OCI-M1 (cell line): ENCODE data around the gene NRTN.

Experiments
- DNase-seq: peaks from one replicate; lab custom pipeline; 2025; lab: John Stamatoyannopoulos, UW

NRTN gene

DNA sequence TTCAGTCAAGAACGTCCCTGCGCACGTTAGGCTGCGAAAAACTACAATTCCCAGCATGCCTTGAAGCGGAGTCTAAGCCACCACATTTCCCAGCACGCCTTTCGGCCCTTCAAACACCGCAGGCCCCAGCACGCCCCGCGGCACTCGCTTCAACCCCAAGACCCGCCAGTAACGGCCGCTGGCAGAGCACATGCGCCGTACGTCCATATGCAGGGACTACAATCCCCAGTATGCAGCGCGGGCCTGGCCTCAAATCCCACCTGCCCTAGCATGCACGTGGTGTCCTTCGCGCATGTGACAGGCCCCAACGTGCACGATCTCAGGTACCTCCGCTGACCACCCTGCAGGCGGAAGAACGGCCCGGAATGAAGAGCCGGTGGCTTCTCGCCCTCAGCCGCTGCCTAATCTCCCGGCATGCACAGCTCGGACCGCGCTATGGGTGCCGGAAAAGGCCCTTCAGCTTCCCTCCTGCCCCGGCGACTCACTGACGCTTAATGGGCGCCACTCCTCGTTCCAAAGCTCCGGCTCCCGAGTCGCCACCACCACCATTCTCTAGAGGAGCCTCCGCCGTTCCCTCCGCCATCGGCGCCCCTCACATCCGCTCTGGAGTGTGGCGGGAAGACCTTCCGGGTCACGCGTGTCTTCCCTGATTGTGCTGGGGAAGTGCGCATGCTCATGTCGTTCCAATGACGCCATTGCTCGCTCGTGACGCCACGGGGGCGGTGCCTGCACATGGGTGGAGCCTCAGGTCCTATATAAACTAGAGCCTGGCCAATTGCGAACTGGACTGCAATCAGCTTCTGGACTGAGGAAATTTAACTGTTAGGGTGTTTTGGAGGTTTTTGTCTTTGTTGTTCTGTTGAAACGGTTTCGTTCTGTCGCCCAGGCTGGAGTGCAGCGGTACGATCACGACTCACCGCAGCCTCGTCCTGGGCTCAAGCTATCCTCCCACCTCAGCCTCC, 14.0 kb upstream of the NRTN start, which contains the start of gene DUS3L:
Gene DUS3L, minus strand, starts transcription at position 605 of the 962 bp plus-strand sequence. Its CDS starts 22 bp downstream, at position 583.
- peak; percentile 96 for DNase-seq

DNA sequence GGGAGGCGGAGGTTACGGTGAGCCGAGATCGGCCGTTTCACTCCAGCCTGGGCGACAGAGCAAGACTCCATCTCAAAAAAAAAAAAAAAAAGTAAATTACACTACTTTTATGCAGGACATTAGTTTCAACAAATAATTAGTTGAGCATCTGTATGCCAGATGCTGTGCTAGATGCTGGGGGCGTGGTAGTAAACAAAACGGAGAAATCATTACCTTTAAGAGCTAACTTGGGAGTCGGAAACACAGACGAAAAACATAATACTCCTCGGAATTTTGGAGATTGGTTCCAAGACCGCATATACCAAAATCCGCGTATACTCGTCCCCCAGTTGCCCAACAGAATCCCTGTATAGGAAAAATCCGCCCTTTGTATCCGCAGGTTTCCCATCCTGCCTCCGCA, 12.6 kb upstream of the NRTN start:
- DNase-seq = no peak

DNA sequence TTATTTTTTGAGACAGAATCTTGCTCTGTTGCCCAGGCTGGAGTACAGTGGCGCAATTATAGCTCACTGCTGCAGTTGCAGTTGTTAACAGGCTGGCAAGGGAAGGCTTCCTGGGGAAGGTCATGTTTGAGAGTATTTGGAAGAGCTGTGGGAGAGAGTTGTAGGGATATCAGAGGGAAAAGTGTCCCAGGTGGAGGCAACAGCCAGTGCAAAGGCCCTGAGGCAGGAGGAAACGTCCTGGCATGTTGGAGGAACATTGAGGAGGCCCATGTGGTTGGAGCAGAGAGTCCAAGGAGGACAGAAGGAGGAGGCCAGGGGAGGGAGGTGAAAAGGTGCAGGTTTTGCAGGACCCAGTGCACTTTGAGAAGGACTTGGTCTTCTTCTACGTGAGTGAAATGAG, 11.7 kb upstream of the NRTN start:
- no peak for DNase-seq

DNA sequence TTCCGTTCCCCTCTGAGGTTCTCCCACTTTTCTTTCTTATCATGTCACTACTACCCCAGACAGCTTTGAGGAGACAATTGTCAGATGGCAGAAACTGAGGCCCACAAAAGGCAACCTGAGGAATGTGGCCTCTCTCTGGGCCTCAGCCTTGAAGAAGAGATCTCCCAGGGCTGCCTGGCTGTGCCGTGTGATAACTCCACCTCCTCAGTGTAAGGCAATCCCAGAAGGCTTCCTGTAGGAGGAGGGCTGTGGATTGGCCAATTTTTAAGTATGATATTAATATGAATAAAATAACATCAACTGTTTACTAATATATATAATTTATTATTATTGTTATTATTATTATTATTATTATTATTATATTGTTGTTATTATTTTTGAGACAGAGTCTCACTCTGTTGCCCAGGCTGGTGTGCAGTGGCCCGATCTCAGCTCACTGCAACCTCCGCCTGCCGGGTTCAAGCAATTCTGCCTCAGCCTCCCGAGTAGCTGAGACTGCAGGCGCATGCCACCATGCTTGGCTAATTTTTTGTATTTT, 9.4 kb upstream of the NRTN start:
- no peak for DNase-seq

DNA sequence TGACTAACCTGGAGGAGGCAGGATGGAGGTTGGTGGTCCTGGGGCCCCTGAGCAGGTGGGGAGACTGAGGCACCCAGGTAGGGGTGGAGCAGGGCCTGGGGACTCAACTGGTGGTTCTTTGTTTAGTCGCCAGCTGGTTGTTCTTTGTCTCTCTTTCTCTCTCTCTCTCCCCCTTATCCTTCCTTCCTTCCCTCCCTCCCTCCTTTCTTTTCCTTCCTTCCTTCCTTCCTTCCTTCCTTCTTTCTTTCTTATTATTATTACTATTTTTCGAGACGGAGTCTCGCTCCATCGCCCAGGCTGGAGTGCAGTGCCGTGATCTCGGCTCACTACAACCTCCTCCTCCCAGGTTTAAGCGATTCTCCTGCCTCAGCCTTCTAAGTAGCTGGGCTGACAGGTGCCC, 6.6 kb upstream of the NRTN start:
- DNase-seq = no peak

DNA sequence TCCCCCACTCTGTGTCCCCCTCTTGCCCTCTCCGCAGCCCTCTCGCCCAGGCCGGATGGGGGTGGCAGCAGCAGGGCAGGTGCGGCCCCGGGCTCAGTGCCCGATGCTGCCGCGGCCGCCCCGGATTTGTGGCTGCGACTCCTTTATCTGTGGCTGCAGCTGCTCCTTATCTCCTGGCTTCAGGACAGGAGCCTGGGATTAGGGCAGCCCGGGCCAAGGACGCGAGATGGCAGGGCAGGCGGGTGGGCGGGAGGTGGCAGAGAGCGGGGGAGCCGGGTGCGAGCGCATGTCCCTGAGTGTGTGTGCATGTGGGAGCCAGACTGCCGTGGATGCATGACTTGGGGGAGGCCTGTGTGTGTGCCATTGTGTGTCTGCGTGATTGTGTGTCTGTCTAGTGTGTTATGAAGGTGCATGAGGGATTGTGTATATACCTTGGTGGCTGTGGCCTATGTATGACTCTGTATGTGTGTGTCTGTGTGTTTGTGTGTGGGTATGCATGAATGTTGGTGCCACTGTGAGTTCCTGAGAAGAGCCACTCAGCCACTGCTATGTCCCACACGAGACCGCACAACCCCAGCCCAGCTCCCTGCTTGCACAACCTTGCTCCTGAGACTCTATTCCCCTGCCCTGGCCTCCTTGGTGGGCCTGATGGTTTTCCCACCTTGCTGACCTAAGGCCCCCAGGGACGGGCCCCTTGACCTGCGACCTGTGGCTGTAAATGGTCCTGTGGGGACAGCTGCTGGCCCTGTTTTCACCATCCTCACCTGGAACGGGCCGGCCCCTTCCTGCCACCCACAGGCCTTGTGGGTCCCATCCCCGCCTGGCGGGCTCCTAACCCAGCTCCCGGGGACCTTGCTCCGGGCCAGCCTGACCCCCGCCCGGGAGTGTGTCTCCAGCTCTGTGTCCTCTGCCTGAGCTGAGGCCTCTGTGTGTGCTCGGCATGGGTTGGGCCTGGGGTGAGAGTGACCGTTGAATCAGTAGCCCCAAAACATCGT, 5.3 kb upstream of the NRTN start:
- peak; percentile 94 for DNase-seq

DNA sequence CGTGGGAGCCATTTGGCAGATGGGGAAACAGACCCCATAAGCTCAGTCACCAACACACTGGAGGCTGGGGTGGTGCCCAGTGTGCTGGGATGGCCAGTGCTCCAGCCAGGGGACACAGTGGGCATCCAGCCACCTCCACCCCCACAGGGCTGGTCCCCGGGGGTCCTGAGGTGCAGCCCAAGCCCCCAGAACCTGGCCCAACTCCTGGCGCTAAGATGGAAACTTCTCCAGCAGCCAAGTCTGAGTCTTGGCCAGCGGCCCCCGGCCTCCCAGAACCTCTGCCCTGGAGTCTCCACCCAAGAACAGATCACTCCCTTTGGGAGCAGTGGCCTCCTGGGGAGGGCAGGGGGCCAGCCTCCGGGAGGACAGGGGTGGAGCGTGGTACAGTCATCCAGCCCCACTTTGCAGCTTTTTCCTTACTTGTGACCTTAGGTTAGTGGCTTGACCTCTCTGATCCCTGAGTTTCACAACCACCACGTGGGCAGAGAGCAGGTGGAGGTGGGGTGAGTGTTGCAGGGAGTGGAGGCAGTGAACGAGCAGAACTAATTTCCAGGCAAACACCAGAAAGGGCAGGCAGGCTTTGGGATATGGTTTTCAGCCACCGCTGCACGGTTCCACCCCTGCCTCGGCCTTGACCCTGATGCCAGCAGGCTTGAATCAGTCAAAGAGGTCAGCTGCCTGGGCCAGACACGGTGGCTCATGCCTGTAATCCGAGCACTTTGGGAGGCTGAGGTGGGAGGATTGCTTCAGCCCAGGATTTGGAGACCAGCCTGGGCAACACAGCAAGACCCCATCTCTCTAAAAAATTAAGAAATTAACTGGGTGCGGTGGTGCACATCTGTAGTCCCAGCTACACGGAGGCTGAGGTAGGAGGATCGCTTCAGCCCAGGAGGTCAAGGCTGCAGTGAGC, 4.3 kb upstream of the NRTN start:
- DNase-seq = no peak

DNA sequence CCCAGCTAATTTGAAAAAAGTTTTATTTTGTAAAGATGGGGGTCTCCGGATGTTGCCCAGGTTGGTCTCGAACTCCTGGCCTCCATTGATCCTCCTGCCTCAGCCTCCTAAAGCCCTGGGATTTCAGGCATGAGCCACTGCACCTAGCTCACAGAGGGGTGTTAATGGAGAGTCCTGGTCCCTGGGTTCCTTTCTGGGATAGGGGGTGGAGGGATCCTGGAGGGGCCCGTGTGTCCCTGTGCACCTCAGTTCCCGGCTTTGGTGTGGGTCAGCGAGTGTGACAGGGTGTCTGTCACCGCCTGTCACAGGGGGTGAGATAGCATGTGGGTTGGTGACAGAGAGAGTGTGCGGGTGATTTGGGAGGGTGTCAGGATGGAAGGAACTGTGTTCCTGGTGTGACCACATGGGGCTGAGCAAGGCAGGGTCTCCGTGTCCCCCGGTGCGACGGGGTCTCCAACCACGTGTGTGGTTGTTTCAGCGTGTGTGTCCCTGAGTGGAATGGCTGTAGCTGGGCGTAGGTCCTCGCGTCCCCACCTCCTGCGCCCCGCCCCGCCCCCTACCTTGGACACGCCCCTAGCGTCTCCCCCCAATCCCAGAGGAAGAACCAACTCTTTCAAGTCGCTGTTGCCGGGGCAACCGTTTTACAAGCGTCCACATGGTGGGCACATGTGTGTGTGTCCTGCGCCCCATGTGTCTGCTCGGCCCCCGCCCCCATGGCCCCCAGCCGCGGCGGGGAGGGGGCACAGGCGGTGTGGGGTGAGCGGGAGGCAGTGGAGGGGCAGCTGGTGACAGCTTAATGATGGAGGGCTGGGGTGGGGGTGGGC, 2.9 kb upstream of the NRTN start:
- DNase-seq = no peak

DNA sequence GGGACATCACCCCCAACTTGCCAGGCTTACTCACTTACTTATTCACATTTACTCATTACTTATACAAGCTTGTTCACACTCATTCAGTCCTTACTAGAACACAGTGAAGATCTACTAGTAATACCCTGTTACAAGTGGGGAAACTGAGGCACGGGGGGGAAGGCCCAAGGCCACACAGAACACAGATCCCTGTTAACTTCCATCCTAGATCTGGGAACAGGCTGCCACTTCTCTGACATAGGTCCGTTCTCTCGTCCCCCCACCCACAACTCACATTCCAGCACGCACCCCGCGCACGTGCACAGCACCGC, 1.5 kb upstream of the NRTN start:
- DNase-seq = no peak

DNA sequence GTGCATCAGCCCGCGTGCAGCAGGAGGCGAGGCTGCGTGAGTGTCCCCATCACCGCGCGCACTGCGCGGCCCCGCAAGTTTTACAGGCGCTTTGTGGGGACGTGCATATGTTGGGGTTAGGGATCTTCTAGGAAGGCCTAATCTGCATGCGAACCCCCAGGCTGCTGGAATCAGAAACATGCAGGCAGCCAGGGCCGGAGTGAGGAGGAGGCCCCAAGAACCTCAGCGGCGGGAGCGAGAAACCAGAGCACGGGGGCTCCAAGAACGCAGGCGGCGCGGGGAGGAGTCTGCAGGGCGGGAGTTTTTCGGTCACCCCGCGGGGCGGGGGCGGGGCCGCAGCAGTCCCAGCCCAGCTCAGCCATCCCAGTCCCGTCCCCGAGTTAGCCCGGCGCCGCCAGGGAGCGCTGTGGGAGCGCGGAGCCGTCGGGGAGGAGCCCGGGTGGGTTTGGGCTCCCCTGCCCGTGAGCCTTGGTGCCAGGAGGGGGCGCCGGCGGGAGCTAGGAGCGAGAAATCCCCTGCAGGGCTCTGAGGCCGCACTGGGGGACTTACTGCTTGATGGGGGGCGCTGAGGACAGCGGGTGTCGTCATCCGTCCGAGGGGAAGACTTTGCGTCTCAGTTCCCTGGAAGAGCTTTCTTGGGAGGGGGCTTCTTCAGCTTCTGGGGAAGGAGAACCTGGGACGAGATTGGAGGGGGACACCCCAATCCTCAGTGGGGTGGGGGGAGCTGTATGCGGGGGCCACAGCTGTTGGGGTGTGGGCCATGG, 933 bp upstream of the NRTN start:
- DNase-seq = peak; percentile 93

DNA sequence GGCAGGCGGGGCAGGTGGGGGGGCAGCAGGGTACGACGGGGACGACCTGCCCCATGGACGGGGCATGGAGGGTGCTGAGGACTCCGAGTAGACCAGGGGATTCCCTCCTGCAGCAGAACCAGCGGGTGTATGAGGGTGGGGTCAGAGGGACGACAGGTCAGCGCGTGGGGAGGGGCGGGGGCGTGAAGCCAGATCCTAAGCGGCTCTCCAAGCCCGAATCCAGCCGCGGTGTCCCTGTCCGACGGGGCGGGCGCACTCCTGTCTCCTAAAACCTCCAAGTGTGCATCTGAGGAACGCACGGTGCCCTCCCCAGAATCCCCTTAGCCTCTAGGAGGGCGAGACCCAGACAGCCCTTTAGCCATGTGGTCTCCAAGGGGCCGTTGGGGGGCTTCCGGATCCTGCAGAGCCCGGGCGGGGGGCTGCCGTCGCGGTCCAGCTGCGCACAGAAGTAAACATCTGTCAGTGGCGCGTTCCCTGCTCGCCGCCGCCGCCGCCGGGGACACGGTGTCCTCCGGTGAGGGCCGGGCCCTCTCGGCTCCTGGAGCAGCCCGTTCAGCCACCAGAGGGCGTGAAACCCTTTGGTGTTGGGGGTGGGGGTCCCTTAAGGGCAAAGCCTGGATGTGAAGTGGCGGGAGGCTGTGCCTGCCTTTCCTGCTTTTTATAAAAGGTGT, 730 bp downstream of the NRTN start:
- peak; percentile 63 for DNase-seq

DNA sequence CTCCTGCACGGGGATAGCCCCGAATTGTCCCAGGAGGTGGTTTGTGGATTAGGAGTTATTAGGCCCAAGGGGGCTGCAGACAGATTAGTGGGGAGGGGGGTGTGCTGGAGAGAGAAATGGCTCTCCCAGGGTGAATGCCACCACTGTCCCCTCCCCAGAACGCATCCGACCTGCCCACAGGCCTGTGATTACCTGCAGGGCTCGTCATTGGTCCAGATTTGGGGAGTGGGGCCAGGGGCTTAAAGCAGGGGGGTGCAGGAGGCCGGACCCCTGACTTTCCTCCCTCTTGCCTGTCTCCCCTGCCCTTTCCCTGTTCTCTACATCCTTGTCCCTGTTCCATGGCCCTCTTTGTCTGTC, 1.2 kb downstream of the NRTN start:
- no peak for DNase-seq

DNA sequence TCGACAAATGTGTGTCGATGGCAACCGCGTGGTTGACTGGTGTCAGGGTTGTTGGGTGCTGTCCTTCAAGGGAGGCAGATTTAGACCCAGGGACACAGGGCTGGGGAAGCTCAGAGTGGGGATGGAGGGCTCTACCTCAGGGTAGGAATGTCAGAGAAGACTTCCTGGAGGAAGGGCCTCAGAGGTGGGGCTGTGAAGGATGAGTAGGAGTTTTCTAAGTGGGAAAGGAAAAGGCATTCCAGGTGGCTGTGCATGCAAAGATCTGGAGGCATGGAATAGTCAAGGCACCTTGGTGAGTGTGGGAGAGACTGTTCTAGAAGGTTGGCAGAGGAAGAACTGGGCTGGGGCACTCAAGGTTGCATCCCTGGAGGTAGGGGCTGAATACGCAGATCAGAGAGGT, 2.0 kb downstream of the NRTN start:
- no peak for DNase-seq

DNA sequence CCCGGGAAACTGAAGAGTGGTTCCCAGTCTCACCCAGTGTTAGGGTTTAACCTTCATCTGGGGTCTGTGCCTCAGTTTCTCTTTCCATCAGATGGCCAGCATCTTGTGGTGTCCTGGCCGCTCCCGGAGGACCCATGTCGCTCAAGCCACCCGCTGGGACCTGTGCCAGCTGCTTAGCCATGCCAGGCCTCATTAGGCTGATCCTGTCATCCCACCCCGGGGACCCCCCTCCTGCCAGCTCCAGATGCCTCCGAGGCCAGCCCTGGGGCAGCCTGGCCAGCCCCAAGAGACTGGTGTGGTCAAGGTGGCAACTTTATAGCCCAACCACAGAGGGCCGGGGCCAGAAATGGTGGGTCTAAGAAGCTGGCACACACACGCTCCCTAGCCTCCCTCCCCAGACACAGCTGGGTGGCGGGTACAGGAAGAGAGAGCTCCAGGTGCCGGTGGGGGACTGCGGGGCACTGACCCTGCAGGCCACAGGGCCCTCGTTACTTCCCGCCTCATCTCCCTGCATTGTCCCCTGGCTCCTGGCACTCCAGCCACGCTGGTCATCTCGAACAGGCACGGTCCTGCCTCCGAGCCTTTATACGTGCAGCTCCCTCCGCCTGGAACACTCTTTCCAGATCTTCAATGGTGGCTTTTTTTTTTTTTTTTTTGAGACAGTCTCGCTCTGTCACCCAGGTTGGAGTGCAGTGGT, 3.4 kb downstream of the NRTN start:
- DNase-seq = no peak

DNA sequence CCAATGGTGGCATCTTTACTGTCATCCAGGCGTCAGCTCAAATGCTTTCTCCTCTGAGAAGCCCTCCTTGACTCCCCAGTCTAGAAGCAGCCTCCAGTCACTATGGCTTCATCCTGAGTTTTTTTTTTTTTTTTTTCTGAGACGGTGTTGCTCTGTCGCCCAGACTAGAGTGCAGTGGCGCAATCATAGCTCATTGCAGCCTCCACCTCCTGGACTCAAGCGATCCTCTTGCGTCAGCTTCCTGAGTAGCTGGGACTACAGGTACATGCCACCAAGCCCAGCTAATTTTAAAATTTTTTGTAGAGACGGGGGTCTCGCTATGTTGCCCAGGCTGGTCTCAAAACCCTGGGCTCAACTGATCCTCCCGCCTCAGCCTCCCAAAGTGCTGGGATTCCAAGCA, 4.2 kb downstream of the NRTN start:
- no peak for DNase-seq

DNA sequence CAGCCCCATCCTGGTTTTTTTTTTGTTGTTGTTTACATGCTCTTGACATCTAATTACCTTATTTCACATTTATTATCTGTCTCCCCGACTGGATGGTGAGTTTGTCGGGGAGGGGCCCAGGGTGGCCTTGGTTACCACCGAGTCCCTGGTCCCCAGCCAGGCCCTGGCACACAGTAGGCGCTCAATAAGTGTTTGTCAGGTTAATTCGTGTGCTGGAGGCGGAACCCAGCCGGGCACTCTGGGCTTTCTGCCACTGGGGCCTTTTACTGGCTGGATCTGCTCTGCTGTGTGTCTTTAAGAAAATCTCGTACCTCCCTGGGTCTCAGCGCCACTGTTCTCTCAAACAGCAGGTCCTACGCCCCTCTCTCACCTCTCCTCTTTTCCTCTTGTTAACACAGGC, 4.6 kb downstream of the NRTN start:
- DNase-seq = no peak

DNA sequence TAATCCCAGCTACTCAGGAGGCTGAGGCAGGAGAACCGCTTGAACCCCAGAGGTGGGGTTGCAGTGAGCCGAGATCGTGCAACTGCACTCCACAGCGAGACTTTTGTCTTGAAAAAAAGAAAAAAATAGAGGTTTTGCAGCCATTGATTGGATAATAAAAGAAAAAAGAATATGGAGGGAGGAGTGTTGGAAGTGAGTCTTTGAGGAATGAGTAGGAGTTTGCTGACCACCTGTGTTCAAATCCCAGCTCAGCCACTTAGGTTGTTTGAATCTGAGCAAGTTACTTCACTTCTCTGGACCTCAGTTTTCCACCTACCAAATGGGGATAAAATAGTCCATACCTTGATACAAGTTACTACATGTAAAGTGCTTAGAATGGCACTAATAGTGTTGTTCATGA, 6.2 kb downstream of the NRTN start:
- DNase-seq = no peak

DNA sequence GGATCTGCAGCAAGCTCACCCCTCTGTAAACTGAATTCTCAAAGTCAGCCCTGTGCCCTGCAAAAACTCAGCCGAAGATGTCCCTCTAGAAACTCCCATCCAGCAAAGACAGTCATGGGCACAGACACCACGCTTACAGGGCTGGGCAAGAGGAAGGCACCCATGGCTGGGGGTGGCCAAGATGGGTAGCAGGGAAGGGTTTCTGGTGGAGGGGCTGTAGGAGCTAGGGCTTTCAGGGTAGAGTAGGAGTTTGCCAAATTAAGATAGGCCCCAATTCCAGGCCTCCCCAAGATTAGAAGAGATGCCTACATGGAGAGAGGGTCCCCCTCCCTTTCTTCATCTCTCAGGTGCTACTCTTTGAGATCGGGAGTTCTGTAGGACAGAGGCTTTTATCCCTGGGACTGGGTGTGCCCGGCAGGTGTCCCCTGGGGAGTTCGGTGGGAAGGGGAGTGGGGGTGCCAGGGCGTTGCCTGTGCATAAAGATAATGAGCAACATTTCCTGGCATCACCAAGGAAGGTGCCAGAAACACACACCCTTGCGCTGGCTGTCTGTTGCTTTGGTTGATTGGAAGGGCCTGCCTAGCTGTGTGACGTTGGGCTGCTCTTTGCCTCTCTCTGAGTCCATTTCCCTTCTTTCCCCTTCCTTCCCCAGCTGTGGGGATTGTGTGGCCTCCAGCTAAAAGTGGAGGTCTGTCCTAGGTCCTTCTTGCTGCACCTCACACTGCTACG, 9.4 kb downstream of the NRTN start:
- no peak for DNase-seq
